Skin of body (tissue), 2 donors: ENCODE measurements around the gene TGIF2LX. TPM values are rescaled to one million over a fixed set of nuclear protein-coding genes. Genes with fewer than 3 reads are reported as not detected.
"Not testable (repeated sequence)": the region's sequence is repeated elsewhere in the genome, so short reads cannot be mapped to it uniquely, and the experiment has no call there.

ENCODE experiments used
- DNase-seq: peaks from one replicate; lab custom pipeline; 2025; lab: John Stamatoyannopoulos, UW
- total RNA-seq: library from RNA; depleted of rRNA; stranded (reverse); fragments of >200 nt; gene quantifications from one replicate; pipeline ENCODE4 v1.2.3, GENCODE V29; 2014

TGIF2LX gene
- not detected for total RNA-seq

GRCh38 chrX:89921665-89922064, at the start of gene TGIF2LX:
TSS of gene TGIF2LX (plus strand) at chrX:89921908. CDS start at chrX:89922086, 178 bp downstream.
- DNase-seq = not testable (repeated sequence)

- not testable (repeated sequence) for DNase-seq
These were observed 728 bp downstream of the TGIF2LX start for GRCh38 chrX:89922338-89922934.

- DNase-seq = not testable (repeated sequence)
These were observed 21.4 kb downstream of the TGIF2LX start for GRCh38 chrX:89943077-89943476.

GRCh38 chrX:89965588-89965987, 43.9 kb downstream of the TGIF2LX start:
- not testable (repeated sequence) for DNase-seq
